ENCODE measurements around the gene SIPA1L3. TPM values are rescaled to one million over a fixed set of nuclear protein-coding genes. Genes with fewer than 3 reads are reported as not detected.
A peak's percentile ranks its signal among the peaks of the same experiment; 100 is the strongest.
"Not testable (repeated sequence)": the region's sequence is repeated elsewhere in the genome, so short reads cannot be mapped to it uniquely, and the experiment has no call there.

The SIPA1L3 gene
- polyA plus RNA-seq, 2 of the 4 experiments (the other 2 are of a cell fraction): 28.9 to 50.6 TPM

- TF ChIP-seq, protein P1, sequence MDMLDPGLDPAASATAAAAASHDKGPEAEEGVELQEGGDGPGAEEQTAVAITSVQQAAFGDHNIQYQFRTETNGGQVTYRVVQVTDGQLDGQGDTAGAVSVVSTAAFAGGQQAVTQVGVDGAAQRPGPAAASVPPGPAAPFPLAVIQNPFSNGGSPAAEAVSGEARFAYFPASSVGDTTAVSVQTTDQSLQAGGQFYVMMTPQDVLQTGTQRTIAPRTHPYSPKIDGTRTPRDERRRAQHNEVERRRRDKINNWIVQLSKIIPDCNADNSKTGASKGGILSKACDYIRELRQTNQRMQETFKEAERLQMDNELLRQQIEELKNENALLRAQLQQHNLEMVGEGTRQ (IDR thresholded peaks at IDR 0.05): 0 out of 2 replicates have a peak, but pooled peaks have one; percentile 39
- TF ChIP-seq NR3C1 (IDR thresholded peaks at IDR 0.05): no peak
- 90% methylated on average over 22 of the region's 22 CpGs for WGBS (ENCODE audit: missing lambda C conversion rate)
- Histone ChIP-seq H3K4me1 (peaks cover 12% of the 10 kb centered on the region; the same call in 1 of the 3 replicates), H3K4me2 (no peak overlapping the region), H3K9me3 (no peaks in the 10 kb centered on the region), H3K27ac (no peak overlapping the region), H3K4me3 (no peak overlapping the region)
- ChIA-PET CTCF (interaction anchor here (0.6 to 28.8 kb wide), 9 partner anchors 12 to 124 kb away, joined by 3 to 316 read pairs (median 5); partner anchors contain the start of genes SIPA1L3 and WDR87), POLR2A (no interaction called here)
- ATAC-seq (peak in 1 of 2 experiments; percentile 59; a peak in 3 of 6 replicates), FAIRE-seq (no peak), DNase-seq (ENCODE audit: low read depth in 1 of 2, low spot score in 1 of 2) (no peak)
These were observed 118.2 kb downstream of the SIPA1L3 start for GRCh38 chr19:38024992-38025908.

DNA sequence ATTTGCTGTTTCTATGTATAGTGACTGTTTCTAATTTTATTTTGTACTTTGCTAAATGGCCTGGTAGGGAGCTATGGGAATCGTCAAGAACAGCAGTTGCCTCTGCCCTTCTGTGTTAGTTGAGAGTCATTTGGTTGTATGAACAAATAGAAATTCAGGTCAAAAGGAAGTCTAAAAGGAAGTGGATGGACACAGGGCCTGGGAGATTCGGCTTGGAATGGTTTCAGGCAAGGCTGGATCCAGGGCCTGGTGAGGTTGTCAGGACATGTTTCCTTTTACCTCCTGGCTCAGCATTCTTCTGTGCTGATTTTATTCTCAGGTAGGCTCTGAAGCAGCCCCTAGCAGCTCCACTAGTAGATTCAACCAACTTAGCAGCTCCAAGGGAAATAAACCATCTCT is 118.9 kb downstream of the SIPA1L3 start:
- peak; percentile 97 for FAIRE-seq
- 74% methylated on average over 2 of the region's 2 CpGs for WGBS (ENCODE audit: missing lambda C conversion rate)
- no peak for DNase-seq (ENCODE audit: low read depth in 1 of 2, low spot score in 1 of 2)
- Histone ChIP-seq H3K9me3 (no peaks in the 10 kb centered on the region), H3K4me2 (no peak overlapping the region), H3K4me3 (no peak overlapping the region), H3K4me1 (peaks cover 12% of the 10 kb centered on the region; the same call in 1 of the 3 replicates), H3K27ac (no peak overlapping the region)
- TF ChIP-seq, protein P1 (IDR thresholded peaks at IDR 0.05): no peak
- TF ChIP-seq RNF2 (IDR thresholded peaks at IDR 0.05; ENCODE audit: borderline replicate concordance, low read depth) (no peak), GATA3 (IDR thresholded peaks at IDR 0.05; ENCODE audit: borderline replicate concordance) (no peak), EHF (CRISPR knock-in tag; IDR thresholded peaks at IDR 0.05) (no peak)
- ATAC-seq: no peak
- ChIA-PET POLR2A (no interaction called here), CTCF (interaction anchor here (0.6 to 28.8 kb wide), 7 partner anchors 12 to 125 kb away, joined by 3 to 316 read pairs (median 3); partner anchors contain the start of genes SIPA1L3 and WDR87)

DNA sequence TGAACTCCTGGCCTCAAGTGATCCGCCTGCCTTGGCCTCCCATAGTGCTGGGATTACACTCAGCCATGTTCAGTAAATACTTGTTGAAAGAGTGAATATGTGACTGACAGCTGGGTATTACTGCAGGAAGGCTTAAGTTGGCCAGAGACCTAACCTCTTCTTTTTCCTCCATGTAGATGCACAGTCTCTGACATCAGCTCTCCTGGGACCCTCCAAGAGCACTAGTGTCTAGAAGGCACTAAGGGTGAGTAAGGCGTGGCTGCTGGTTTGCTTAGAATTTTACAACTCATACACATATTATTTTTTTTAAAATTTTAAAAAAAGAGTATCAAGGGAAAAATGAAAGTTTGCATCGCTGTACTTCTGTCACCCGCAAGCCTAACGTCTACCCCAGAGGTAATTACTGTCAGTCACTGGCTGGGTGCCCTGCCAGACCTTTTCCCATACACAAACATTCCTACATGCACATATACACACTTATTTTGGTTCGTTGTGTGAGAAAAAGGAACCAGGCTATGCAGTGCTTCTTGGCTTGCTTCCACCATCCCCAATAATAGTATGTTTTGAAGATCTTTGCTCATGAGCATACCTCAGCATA is 122.0 kb downstream of the SIPA1L3 start:
- H3K4me1 ChIP-seq: peaks cover 4% of the 10 kb centered on the region; the same call in 1 of the 3 replicates
- ATAC-seq (no peak), FAIRE-seq (no peak), DNase-seq (ENCODE audit: low read depth in 1 of 2, low spot score in 1 of 2) (no peak)
- 86% methylated on average over 6 of the region's 6 CpGs for WGBS (ENCODE audit: missing lambda C conversion rate)
- no peak overlapping the region for H3K27ac ChIP-seq
- no peak overlapping the region for H3K4me2 ChIP-seq
- no peaks in the 10 kb centered on the region for H3K9me3 ChIP-seq
- no peak for TF ChIP-seq EHF (CRISPR knock-in tag; IDR thresholded peaks at IDR 0.05)
- TF ChIP-seq HDAC2 (IDR thresholded peaks at IDR 0.05): no peak
- no peak for TF ChIP-seq EP300 (IDR thresholded peaks at IDR 0.05)
- no peak for TF ChIP-seq FOXS1 (CRISPR knock-in tag; IDR thresholded peaks at IDR 0.05)
- no peak for TF ChIP-seq KDM1A (IDR thresholded peaks at IDR 0.05; ENCODE audit: low read depth)
- TF ChIP-seq HOXB13 (CRISPR knock-in tag; IDR thresholded peaks at IDR 0.05; ENCODE audit: low read depth): no peak
- TF ChIP-seq SMC3 (IDR thresholded peaks at IDR 0.05): no peak
- no peak for TF ChIP-seq PBX3 (IDR thresholded peaks at IDR 0.05)
- no peak for TF ChIP-seq RCOR1 (IDR thresholded peaks at IDR 0.05; ENCODE audit: low read depth, low read length)
- TF ChIP-seq CHD4 (IDR thresholded peaks at IDR 0.05; ENCODE audit: borderline replicate concordance): no peak
- TF ChIP-seq, protein P2, sequence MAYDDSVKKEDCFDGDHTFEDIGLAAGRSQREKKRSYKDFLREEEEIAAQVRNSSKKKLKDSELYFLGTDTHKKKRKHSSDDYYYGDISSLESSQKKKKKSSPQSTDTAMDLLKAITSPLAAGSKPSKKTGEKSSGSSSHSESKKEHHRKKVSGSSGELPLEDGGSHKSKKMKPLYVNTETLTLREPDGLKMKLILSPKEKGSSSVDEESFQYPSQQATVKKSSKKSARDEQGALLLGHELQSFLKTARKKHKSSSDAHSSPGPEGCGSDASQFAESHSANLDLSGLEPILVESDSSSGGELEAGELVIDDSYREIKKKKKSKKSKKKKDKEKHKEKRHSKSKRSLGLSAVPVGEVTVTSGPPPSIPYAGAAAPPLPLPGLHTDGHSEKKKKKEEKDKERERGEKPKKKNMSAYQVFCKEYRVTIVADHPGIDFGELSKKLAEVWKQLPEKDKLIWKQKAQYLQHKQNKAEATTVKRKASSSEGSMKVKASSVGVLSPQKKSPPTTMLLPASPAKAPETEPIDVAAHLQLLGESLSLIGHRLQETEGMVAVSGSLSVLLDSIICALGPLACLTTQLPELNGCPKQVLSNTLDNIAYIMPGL (CRISPR knock-in tag; IDR thresholded peaks at IDR 0.05; ENCODE audit: borderline replicate concordance): no peak
- TF ChIP-seq POLR2A (IDR thresholded peaks at IDR 0.05; ENCODE audit: low read length): no peak
- no peak for TF ChIP-seq MYC (IDR thresholded peaks at IDR 0.05; ENCODE audit: borderline replicate concordance, low read length)
- TF ChIP-seq JUNB (IDR thresholded peaks at IDR 0.05): no peak
- no peak for TF ChIP-seq HEYL (CRISPR knock-in tag; IDR thresholded peaks at IDR 0.05)
- TF ChIP-seq E2F6 (IDR thresholded peaks at IDR 0.05; ENCODE audit: borderline replicate concordance, low read depth): no peak
- no peak overlapping the region for H3K4me3 ChIP-seq
- ChIA-PET POLR2A (no interaction called here), CTCF (interaction anchor here (1.1 to 28.8 kb wide), 3 partner anchors 15 to 128 kb away, joined by 3 to 316 read pairs (median 3); partner anchors contain the start of genes SIPA1L3 and WDR87)

GRCh38 chr19:38030001-38030400 is 123.0 kb downstream of the SIPA1L3 start:
- FAIRE-seq; H3K4me3 ChIP-seq; POLR2A ChIA-PET; DNase-seq (ENCODE audit: low read depth in 1 of 2, low spot score in 1 of 2); ATAC-seq; H3K4me1 ChIP-seq; H3K9me3 ChIP-seq; H3K4me2 ChIP-seq; H3K27ac ChIP-seq: not testable (repeated sequence)
- 96% methylated on average over 8 of the region's 8 CpGs for WGBS (ENCODE audit: missing lambda C conversion rate)
- CTCF ChIA-PET: interaction anchor here (1.1 to 28.8 kb wide), 5 partner anchors 8 to 129 kb away, joined by 3 to 316 read pairs (median 3); partner anchors contain the start of genes SIPA1L3 and WDR87
